IMR-90 (cell line): ENCODE results near the gene PDGFD.

Experiments
- BHLHE40 ChIP-seq: fragments of 150-350 bp; IDR thresholded peaks from 2 replicates; pipeline ENCODE4 v1.6.1; 2016; ENCODE audit warnings: mild to moderate bottlenecking, low read depth, low read length
- CHD1 ChIP-seq: IDR thresholded peaks from 2 replicates; pipeline ENCODE4 v1.6.1; 2012; ENCODE audit warnings: low read depth, low read length, improper control_type of control experiment
- MAFK ChIP-seq: IDR thresholded peaks from 2 replicates; pipeline ENCODE4 v1.6.1; 2012; ENCODE audit warnings: low read depth, low read length, improper control_type of control experiment
- POLR2A ChIP-seq: IDR thresholded peaks from 2 replicates; pipeline ENCODE4 v1.6.1; 2012; ENCODE audit warnings: mild to moderate bottlenecking, low read depth, low read length
- RAD21 ChIP-seq: IDR thresholded peaks from 2 replicates; pipeline ENCODE4 v1.6.1; 2012; ENCODE audit warnings: low read length, improper control_type of control experiment
- RCOR1 ChIP-seq: IDR thresholded peaks from 2 replicates; pipeline ENCODE4 v1.6.1; 2012; ENCODE audit warnings: mild to moderate bottlenecking, low read length, improper control_type of control experiment; ENCODE audit not compliant: insufficient replicate concordance
- RFX5 ChIP-seq: IDR thresholded peaks from 2 replicates; pipeline ENCODE4 v1.8.0; 2012; ENCODE audit warnings: low read depth, mild to moderate bottlenecking, low read length, moderate library complexity
- SMC3 ChIP-seq: fragments of 150-350 bp; IDR thresholded peaks from 2 replicates; pipeline ENCODE4 v1.6.1; 2016; ENCODE audit warnings: low read depth, mild to moderate bottlenecking, antibody characterized with exemption, low read length, moderate library complexity
- USF2 ChIP-seq: fragments of 150-350 bp; IDR thresholded peaks from 2 replicates; pipeline ENCODE4 v1.6.1; 2017; ENCODE audit warnings: mild to moderate bottlenecking, antibody characterized with exemption, low read length, low read depth
- TF ChIP-seq, protein P1 (sequence below): conservative IDR thresholded peaks from 2 replicates; pipeline ENCODE4 v1.5.1; 2012; ENCODE audit warnings: mild to moderate bottlenecking, low read depth, low read length, improper control_type of control experiment
- TF ChIP-seq, protein P2 (sequence below): fragments of 150-350 bp; IDR thresholded peaks from 2 replicates; pipeline ENCODE4 v1.6.1; 2016; ENCODE audit warnings: low read depth, mild to moderate bottlenecking, low read length, moderate library complexity, borderline replicate concordance

- TF ChIP-seq, protein P1, sequence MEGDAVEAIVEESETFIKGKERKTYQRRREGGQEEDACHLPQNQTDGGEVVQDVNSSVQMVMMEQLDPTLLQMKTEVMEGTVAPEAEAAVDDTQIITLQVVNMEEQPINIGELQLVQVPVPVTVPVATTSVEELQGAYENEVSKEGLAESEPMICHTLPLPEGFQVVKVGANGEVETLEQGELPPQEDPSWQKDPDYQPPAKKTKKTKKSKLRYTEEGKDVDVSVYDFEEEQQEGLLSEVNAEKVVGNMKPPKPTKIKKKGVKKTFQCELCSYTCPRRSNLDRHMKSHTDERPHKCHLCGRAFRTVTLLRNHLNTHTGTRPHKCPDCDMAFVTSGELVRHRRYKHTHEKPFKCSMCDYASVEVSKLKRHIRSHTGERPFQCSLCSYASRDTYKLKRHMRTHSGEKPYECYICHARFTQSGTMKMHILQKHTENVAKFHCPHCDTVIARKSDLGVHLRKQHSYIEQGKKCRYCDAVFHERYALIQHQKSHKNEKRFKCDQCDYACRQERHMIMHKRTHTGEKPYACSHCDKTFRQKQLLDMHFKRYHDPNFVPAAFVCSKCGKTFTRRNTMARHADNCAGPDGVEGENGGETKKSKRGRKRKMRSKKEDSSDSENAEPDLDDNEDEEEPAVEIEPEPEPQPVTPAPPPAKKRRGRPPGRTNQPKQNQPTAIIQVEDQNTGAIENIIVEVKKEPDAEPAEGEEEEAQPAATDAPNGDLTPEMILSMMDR: no peak
- no peak for TF ChIP-seq BHLHE40
- no peak for TF ChIP-seq USF2
- no peak for TF ChIP-seq RFX5
- TF ChIP-seq CHD1: no peak
- no peak for TF ChIP-seq POLR2A
- no peak for TF ChIP-seq RAD21
- no peak for TF ChIP-seq MAFK
- TF ChIP-seq, protein P2, sequence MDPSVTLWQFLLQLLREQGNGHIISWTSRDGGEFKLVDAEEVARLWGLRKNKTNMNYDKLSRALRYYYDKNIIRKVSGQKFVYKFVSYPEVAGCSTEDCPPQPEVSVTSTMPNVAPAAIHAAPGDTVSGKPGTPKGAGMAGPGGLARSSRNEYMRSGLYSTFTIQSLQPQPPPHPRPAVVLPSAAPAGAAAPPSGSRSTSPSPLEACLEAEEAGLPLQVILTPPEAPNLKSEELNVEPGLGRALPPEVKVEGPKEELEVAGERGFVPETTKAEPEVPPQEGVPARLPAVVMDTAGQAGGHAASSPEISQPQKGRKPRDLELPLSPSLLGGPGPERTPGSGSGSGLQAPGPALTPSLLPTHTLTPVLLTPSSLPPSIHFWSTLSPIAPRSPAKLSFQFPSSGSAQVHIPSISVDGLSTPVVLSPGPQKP: no peak
- no peak for TF ChIP-seq SMC3
- TF ChIP-seq RCOR1: no peak
Measured at GRCh38 chr11:103871923-103872551, 291.9 kb downstream of the PDGFD start.
